UCSD-AML1 (cell line): Measurements from ENCODE around the gene PDPR.
"Not testable (repeated sequence)": the region's sequence is repeated elsewhere in the genome, so short reads cannot be mapped to it uniquely, and the experiment has no call there.

Experiments
- DNase-seq: peaks from one replicate; lab custom pipeline; 2025; ENCODE audit not compliant: unreplicated experiment; lab: John Stamatoyannopoulos, UW

The PDPR gene

GRCh38 chr16:70127706-70128105 is 13.6 kb downstream of the PDPR start:
- DNase-seq, result not testable (repeated sequence)

- not testable (repeated sequence) for DNase-seq
These were observed 14.7 kb downstream of the PDPR start for GRCh38 chr16:70128844-70129243.

GRCh38 chr16:70135796-70136195 is 21.7 kb downstream of the PDPR start:
- DNase-seq, result not testable (repeated sequence)

GRCh38 chr16:70136595-70136994 is 22.5 kb downstream of the PDPR start:
- not testable (repeated sequence) for DNase-seq

- not testable (repeated sequence) for DNase-seq
These were observed 28.6 kb downstream of the PDPR start for GRCh38 chr16:70142739-70143138.

- not testable (repeated sequence) for DNase-seq
These were observed 29.2 kb downstream of the PDPR start for GRCh38 chr16:70143231-70143895.

GRCh38 chr16:70147853-70148252 is 33.7 kb downstream of the PDPR start:
- not testable (repeated sequence) for DNase-seq

GRCh38 chr16:70148453-70148852 is 34.3 kb downstream of the PDPR start:
- DNase-seq, result not testable (repeated sequence)

- DNase-seq, result not testable (repeated sequence)
These were observed 35.2 kb downstream of the PDPR start for GRCh38 chr16:70149296-70149695.

GRCh38 chr16:70151391-70151790 is 37.3 kb downstream of the PDPR start:
- DNase-seq, result no peak

GRCh38 chr16:70151941-70152509 is 37.9 kb downstream of the PDPR start:
- no peak for DNase-seq

- DNase-seq, result no peak
These were observed 38.6 kb downstream of the PDPR start for GRCh38 chr16:70152578-70153302.

- DNase-seq, result not testable (repeated sequence)
These were observed 40.6 kb downstream of the PDPR start for GRCh38 chr16:70154736-70155135.

- DNase-seq, result no peak
These were observed 42.3 kb downstream of the PDPR start for GRCh38 chr16:70156207-70156978.

GRCh38 chr16:70157105-70157476 is 43.0 kb downstream of the PDPR start:
- no peak for DNase-seq

GRCh38 chr16:70157477-70158260 is 43.5 kb downstream of the PDPR start:
- no peak for DNase-seq

- no peak for DNase-seq
These were observed 44.3 kb downstream of the PDPR start for GRCh38 chr16:70158261-70158939.

GRCh38 chr16:70159355-70160348 is 45.5 kb downstream of the PDPR start:
- DNase-seq, result no peak

- no peak for DNase-seq
These were observed 46.3 kb downstream of the PDPR start for GRCh38 chr16:70160388-70160787.
